B cell (primary cell): ENCODE results near the gene TMEM231. TPM values are rescaled to one million over a fixed set of nuclear protein-coding genes. Genes with fewer than 3 reads are reported as not detected.

Experiments
- ATAC-seq: fragments of 200-7000 bp; cut with Tn5 transposase; one replicate; pipeline ENCODE4 v1.10.0; 2021; ENCODE audit warnings: low read depth, mild to moderate bottlenecking, moderate number of reproducible peaks, moderate library complexity
- CTCF ChIA-PET: fragments of 350-600 bp; sonication (Branson Sonifier 250); formaldehyde crosslinking; loops from one replicate; lab custom pipeline; 2021; ENCODE audit warnings: antibody characterized with exemption, inconsistent platforms; lab: Charles Lee
- POLR2A ChIA-PET: fragments of 350-600 bp; sonication (Branson Sonifier 250); formaldehyde crosslinking; loops from one replicate; lab custom pipeline; 2021; ENCODE audit warnings: antibody characterized with exemption; lab: Charles Lee
- DNase-seq: peaks from one replicate; pipeline ENCODE4 v3.0.0; 2013
- H2AFZ ChIP-seq: 2 replicates; pipeline ENCODE4 v1.6.1; 2012; ENCODE audit warnings: mild to moderate bottlenecking, low read depth, low read length; ENCODE audit not compliant: insufficient read depth, poor library complexity, severe bottlenecking
- H3K27ac ChIP-seq, 2 donors: 1 replicate in 1 of 2; 2 replicates in 1 of 2; pipeline ENCODE4 v1.5.1; 2012 to 2013; ENCODE audit warnings: low read length in 2 of 2, mild to moderate bottlenecking in 2 of 2, moderate library complexity in 1 of 2
- H3K27me3 ChIP-seq, 4 experiments: fragments of 200-600 bp in 1 of 4; sonication (generic) in 1 of 4; replicated peaks in 1 of 4; 1 replicate in 2 of 4; 2 replicates in 2 of 4; pipeline versions ENCODE4 v1.6.1 to v1.7.0; 2013 to 2016; ENCODE audit warnings: low read length in 3 of 4, mild to moderate bottlenecking in 2 of 4, mixed read lengths in 1 of 4, moderate library complexity in 1 of 4; ENCODE audit not compliant: insufficient read depth in 4 of 4, control insufficient read depth in 3 of 4; ENCODE audit errors: control extremely low read depth in 1 of 4
- H3K36me3 ChIP-seq, 2 experiments: replicated peaks in 1 of 2; 1 replicate in 1 of 2; 2 replicates in 1 of 2; pipeline versions ENCODE4 v1.6.1 to v1.7.1; 2013; ENCODE audit warnings: low read length in 1 of 2; ENCODE audit not compliant: insufficient read depth in 2 of 2, control insufficient read depth in 1 of 2; ENCODE audit errors: control extremely low read depth in 1 of 2, extremely low read depth in 1 of 2
- H3K4me1 ChIP-seq, 2 donors: fragments of 200-600 bp in 1 of 2; sonication (generic) in 1 of 2; 1 replicate in 1 of 2; 2 replicates in 1 of 2; pipeline versions ENCODE4 v1.5.1 to v1.6.1; 2013 to 2017; ENCODE audit warnings: low read length in 2 of 2; ENCODE audit not compliant: control insufficient read depth in 2 of 2, insufficient read depth in 2 of 2
- H3K4me2 ChIP-seq: replicated peaks from 2 replicates; pipeline ENCODE3; 2012; ENCODE audit warnings: mild to moderate bottlenecking, low read depth, low read length; ENCODE audit not compliant: poor library complexity, severe bottlenecking
- H3K4me3 ChIP-seq, 5 experiments: fragments of 200-600 bp in 1 of 5; sonication (generic) in 1 of 5; 1 replicate in 3 of 5; 2 replicates in 2 of 5; pipeline versions ENCODE4 v1.5.1 to v1.7.0; 2011 to 2016; ENCODE audit warnings: low read length in 4 of 5, mild to moderate bottlenecking in 4 of 5, low read depth in 2 of 5, control low read depth in 1 of 5, moderate library complexity in 1 of 5; ENCODE audit not compliant: insufficient read depth in 1 of 5; ENCODE audit errors: control extremely low read depth in 1 of 5, extremely low read depth in 1 of 5
- H3K79me2 ChIP-seq: fragments of 200-600 bp; sonication (generic); one replicate; pipeline ENCODE4 v1.6.0; 2016; ENCODE audit warnings: low read length; ENCODE audit not compliant: control insufficient read depth, insufficient read depth
- H3K9ac ChIP-seq: fragments of 200-600 bp; sonication (generic); 2 replicates; pipeline ENCODE4 v1.6.1; 2017; ENCODE audit warnings: mild to moderate bottlenecking, low read length, moderate library complexity
- H3K9me3 ChIP-seq, 3 donors: one replicate each; pipeline versions ENCODE4 v1.6.1 to v1.7.1; 2013; ENCODE audit warnings: low read length in 2 of 3; ENCODE audit not compliant: control insufficient read depth in 2 of 3, insufficient read depth in 1 of 3; ENCODE audit errors: control extremely low read depth in 1 of 3
- H4K20me1 ChIP-seq: 2 replicates; pipeline ENCODE4 v1.6.0; 2012; ENCODE audit warnings: mild to moderate bottlenecking, low read length; ENCODE audit not compliant: insufficient read depth, control insufficient read depth, poor library complexity, severe bottlenecking
- H3K27ac Mint-ChIP-seq: one replicate; pipeline ENCODE4 v1.8.0; 2021; ENCODE audit warnings: mixed read lengths
- H3K27me3 Mint-ChIP-seq: one replicate; pipeline ENCODE4 v1.8.0; 2021; ENCODE audit warnings: mixed read lengths
- H3K4me1 Mint-ChIP-seq: one replicate; pipeline ENCODE4 v1.8.0; 2021; ENCODE audit warnings: mixed read lengths
- H3K4me3 Mint-ChIP-seq: one replicate; pipeline ENCODE4 v1.8.0; 2021; ENCODE audit warnings: mixed read lengths
- H3K9me3 Mint-ChIP-seq: one replicate; pipeline ENCODE4 v1.8.0; 2022; ENCODE audit warnings: mixed read lengths; ENCODE audit not compliant: insufficient read depth
- EZH2 ChIP-seq: IDR thresholded peaks from 2 replicates; pipeline ENCODE4 v1.6.1; 2012; ENCODE audit warnings: borderline replicate concordance, low read depth, mild to moderate bottlenecking, moderate library complexity, low read length; ENCODE audit not compliant: insufficient read depth, poor library complexity, severe bottlenecking
- WGBS: methylation state at CpG from one replicate; pipeline ENCODE4 v1.1.5; 2013; ENCODE audit warnings: missing lambda C conversion rate; ENCODE audit not compliant: insufficient coverage; 5-methylcytosine and 5-hydroxymethylcytosine counted together
- intact Hi-C: fragments of 100-400 bp; cut with micrococcal nuclease; formaldehyde crosslinking; loops from one replicate; pipeline ENCODE4 v1.10.0; 2022
- polyA plus RNA-seq: library from polyadenylated mRNA; depleted of rRNA; stranded (reverse); fragments of >200 nt; gene quantifications from 2 replicates; pipeline ENCODE4 v1.2.3, GENCODE V29; 2012
- total RNA-seq, 2 donors: library from RNA; stranded (reverse); fragments of 120-200 nt in 1 of 2; gene quantifications; 1 replicate in 1 of 2; 2 replicates in 1 of 2; pipeline versions ENCODE4 v1.2.3 to v1.2.4, GENCODE V29; 2013 to 2022
- TF ChIP-seq, protein P1 (sequence below): fragments of 200-600 bp; IDR thresholded peaks from one replicate; pipeline ENCODE4 v1.8.0; 2022; ENCODE audit warnings: antibody characterized with exemption, mild to moderate bottlenecking

Gene TMEM231
- total and polyA plus RNA-seq, 2 donors (not counting 1 experiment from before 2014, with no cell fraction given): 4.2 to 6.0 TPM

DNA sequence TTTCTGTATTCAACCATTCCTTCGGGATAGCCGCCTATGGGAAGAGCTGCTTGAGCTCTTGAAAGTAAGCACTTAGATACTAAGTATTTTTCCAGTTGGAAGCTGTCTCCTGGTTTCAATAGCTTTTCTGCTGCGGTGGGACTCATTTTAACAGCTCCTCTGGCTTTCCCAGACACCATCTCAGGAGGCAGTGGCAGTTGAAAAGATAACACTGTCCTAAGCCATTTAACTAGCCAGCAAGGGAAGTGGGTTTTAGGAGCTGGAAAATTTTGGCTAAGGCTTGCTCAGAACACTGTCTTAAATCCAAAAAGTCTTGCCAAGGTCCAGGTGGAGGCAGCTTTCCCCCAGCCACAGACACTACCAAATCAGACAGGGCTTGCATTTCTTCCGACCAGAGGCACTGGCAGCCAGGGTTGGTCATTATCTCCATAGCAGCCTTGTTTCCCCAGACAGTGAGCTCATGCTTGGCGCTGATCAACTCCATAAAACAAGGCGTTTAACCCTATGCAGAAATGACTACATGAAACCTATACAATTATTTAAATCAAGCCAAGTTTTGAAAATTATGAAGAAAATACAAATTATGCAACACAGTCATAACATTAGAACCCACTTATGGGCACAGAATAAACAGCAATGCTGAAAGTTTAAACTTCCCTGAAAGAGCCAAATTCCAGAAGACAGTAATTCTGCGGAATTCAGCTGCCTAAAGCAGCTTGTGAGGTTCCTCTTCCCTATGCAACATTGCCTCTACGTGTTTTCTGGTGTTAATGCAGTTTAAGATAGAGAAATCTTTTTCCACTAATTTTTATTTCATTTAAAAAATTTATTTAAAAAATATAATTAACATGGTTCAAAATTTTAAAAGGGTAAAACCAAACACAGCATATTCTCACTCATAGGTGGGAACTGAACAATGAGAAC lies 35.1 kb upstream of the TMEM231 start:
- WGBS: 100% methylated on average over 2 of the region's 8 CpGs
- Histone ChIP-seq H3K9ac (no peak overlapping the region), H3K4me1 (no peaks in the 10 kb centered on the region), H4K20me1 (no peaks in the 10 kb centered on the region), H3K27ac (no peak overlapping the region), H3K4me2 (no peak overlapping the region), H3K27me3 (no peaks in the 10 kb centered on the region), H3K36me3 (no peaks in the 10 kb centered on the region), H3K9me3 (no peaks in the 10 kb centered on the region), H3K4me3 (no peak overlapping the region), H2AFZ (no peak overlapping the region), H3K79me2 (no peaks in the 10 kb centered on the region)
- Mint-ChIP-seq H3K4me3 (no peak overlapping the region), H3K27ac (no peak overlapping the region), H3K9me3 (no peaks in the 10 kb centered on the region), H3K27me3 (no peaks in the 10 kb centered on the region), H3K4me1 (no peaks in the 10 kb centered on the region)
- ChIA-PET POLR2A (interaction anchor here (0.6 kb wide), 2 partner anchors 9 to 1272 kb away, joined by 3 to 6 read pairs; no protein-coding TSS in a partner anchor), CTCF (no interaction called here)
- intact Hi-C loops: no loop called here
- no peak for TF ChIP-seq EZH2
- no peak for ATAC-seq
- no peak for DNase-seq

DNA sequence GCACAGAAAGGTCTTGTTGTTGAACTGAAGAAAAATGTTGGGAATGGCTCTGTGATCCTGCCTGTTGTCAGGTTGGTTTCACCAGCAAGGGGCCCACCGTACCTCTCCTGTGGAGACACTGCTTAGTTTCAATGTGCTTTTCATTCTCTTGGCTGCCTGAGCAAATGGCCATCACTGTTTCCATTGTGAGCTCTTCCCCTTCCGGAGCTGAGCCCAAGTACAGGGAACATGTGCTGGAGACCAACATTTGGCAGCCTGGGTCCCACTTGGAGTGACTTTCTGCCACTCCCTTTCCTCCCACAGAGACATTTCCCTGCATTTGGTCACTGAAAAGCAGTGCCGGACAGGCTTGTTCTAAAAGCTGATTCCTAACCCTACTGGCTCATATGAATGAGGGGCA lies 33.3 kb upstream of the TMEM231 start:
- H4K20me1 ChIP-seq: no peaks in the 10 kb centered on the region
- H3K4me3 Mint-ChIP-seq: no peak overlapping the region
- 100% methylated on average over 3 of the region's 3 CpGs for WGBS

More for the DNA sequence above, 33.3 kb upstream of the TMEM231 start:
- H3K27ac Mint-ChIP-seq: no peak overlapping the region
- Histone ChIP-seq H3K27ac (no peak overlapping the region), H3K4me2 (no peak overlapping the region), H3K79me2 (no peaks in the 10 kb centered on the region), H3K27me3 (no peaks in the 10 kb centered on the region), H3K4me3 (no peak overlapping the region), H3K9ac (no peak overlapping the region), H3K4me1 (peaks cover 13% of the 10 kb centered on the region in 2 donors), H2AFZ (no peak overlapping the region), H3K36me3 (no peaks in the 10 kb centered on the region), H3K9me3 (no peaks in the 10 kb centered on the region)
- H3K9me3 Mint-ChIP-seq: no peaks in the 10 kb centered on the region
- TF ChIP-seq, protein P1, sequence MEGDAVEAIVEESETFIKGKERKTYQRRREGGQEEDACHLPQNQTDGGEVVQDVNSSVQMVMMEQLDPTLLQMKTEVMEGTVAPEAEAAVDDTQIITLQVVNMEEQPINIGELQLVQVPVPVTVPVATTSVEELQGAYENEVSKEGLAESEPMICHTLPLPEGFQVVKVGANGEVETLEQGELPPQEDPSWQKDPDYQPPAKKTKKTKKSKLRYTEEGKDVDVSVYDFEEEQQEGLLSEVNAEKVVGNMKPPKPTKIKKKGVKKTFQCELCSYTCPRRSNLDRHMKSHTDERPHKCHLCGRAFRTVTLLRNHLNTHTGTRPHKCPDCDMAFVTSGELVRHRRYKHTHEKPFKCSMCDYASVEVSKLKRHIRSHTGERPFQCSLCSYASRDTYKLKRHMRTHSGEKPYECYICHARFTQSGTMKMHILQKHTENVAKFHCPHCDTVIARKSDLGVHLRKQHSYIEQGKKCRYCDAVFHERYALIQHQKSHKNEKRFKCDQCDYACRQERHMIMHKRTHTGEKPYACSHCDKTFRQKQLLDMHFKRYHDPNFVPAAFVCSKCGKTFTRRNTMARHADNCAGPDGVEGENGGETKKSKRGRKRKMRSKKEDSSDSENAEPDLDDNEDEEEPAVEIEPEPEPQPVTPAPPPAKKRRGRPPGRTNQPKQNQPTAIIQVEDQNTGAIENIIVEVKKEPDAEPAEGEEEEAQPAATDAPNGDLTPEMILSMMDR: no peak
- no peak for TF ChIP-seq EZH2
- no peaks in the 10 kb centered on the region for H3K27me3 Mint-ChIP-seq
- CTCF ChIA-PET: no interaction called here
- DNase-seq (no peak), ATAC-seq (no peak)
- intact Hi-C loops: no loop called here
- POLR2A ChIA-PET: interaction anchor here (0.8 kb wide), 1 partner anchor 186 kb away, joined by 3 read pairs; no protein-coding TSS in a partner anchor
- H3K4me1 Mint-ChIP-seq: peaks cover 17% of the 10 kb centered on the region
